ENCODE results near the gene DICER1.

Gene DICER1

GRCh38 chr14:95039993-95040348, 117.4 kb downstream of the DICER1 start:
- no peak for DNase-seq (ENCODE audit: low spot score)

- no peak for DNase-seq (ENCODE audit: low spot score)
Measured at GRCh38 chr14:95039259-95039992, 117.9 kb downstream of the DICER1 start.

- no peak for DNase-seq (ENCODE audit: low spot score)
Measured at GRCh38 chr14:95038521-95039250, 118.6 kb downstream of the DICER1 start.

GRCh38 chr14:95037273-95037672, 120.1 kb downstream of the DICER1 start:
- DNase-seq (ENCODE audit: low spot score): no peak

Data from LoVo (cell line).